HG03159 (cell line): Measurements from ENCODE around the gene HMGXB3.
"Not testable (repeated sequence)": the region's sequence is repeated elsewhere in the genome, so short reads cannot be mapped to it uniquely, and the experiment has no call there.

Experiments used
- ATAC-seq: cut with Tn5 transposase; IDR thresholded peaks from one replicate; pipeline ENCODE4 v1.9.1; 2021; ENCODE audit warnings: mild to moderate bottlenecking, moderate library complexity; ENCODE audit not compliant: unreplicated experiment

Gene HMGXB3

GRCh38 chr5:150050172-150050811, 49.8 kb downstream of the HMGXB3 start:
- ATAC-seq: not testable (repeated sequence)

- ATAC-seq: no peak
Observed at GRCh38 chr5:150051657-150052195, 51.2 kb downstream of the HMGXB3 start.

GRCh38 chr5:150052226-150052955, 51.9 kb downstream of the HMGXB3 start:
- ATAC-seq: no peak

- ATAC-seq: no peak
Observed at GRCh38 chr5:150052956-150053712, 52.6 kb downstream of the HMGXB3 start.

- ATAC-seq: no peak
Observed at GRCh38 chr5:150053713-150054392, 53.3 kb downstream of the HMGXB3 start.

- no peak for ATAC-seq
Observed at GRCh38 chr5:150054569-150054968, 54.0 kb downstream of the HMGXB3 start.

- ATAC-seq: no peak
Observed at GRCh38 chr5:150055326-150056074, 55.0 kb downstream of the HMGXB3 start.

- no peak for ATAC-seq
Observed at GRCh38 chr5:150056075-150056443, 55.5 kb downstream of the HMGXB3 start.

- no peak for ATAC-seq
Observed at GRCh38 chr5:150057052-150057451, 56.5 kb downstream of the HMGXB3 start.

- ATAC-seq: no peak
Observed at GRCh38 chr5:150057511-150057910, 57.0 kb downstream of the HMGXB3 start.

GRCh38 chr5:150057996-150058395, 57.5 kb downstream of the HMGXB3 start:
- ATAC-seq: no peak

- no peak for ATAC-seq
Observed at GRCh38 chr5:150058480-150059126, 58.1 kb downstream of the HMGXB3 start.

- no peak for ATAC-seq
Observed at GRCh38 chr5:150059623-150060022, 59.1 kb downstream of the HMGXB3 start.

GRCh38 chr5:150060471-150060870, 59.9 kb downstream of the HMGXB3 start:
- no peak for ATAC-seq

- no peak for ATAC-seq
Observed at GRCh38 chr5:150061538-150061995, 61.0 kb downstream of the HMGXB3 start.

- ATAC-seq: no peak
Observed at GRCh38 chr5:150062216-150062922, 61.8 kb downstream of the HMGXB3 start.

- ATAC-seq: no peak
Observed at GRCh38 chr5:150063638-150064037, 63.1 kb downstream of the HMGXB3 start.

- no peak for ATAC-seq
Observed at GRCh38 chr5:150064681-150065220, 64.2 kb downstream of the HMGXB3 start.

GRCh38 chr5:150065346-150065745, 64.8 kb downstream of the HMGXB3 start:
- ATAC-seq: no peak
